Testis (tissue), 2 donors: ENCODE results near the gene RIMBP2.

ENCODE experiments used
- POLR2A ChIP-seq: fragments of 450-650 bp; IDR thresholded peaks from one replicate; pipeline ENCODE4 v1.6.1; 2017; ENCODE audit warnings: antibody characterized with exemption, mild to moderate bottlenecking, moderate library complexity
- TF ChIP-seq, protein P1 (sequence below), 3 experiments: fragments of 450-650 bp in 2 of 3; fragments of 200-600 bp in 1 of 3; sonication (generic) in 1 of 3; IDR thresholded peaks; one replicate each; pipeline ENCODE4 v1.5.1; 2016 to 2019; ENCODE audit warnings: antibody characterized with exemption in 3 of 3, mild to moderate bottlenecking in 2 of 3, moderate library complexity in 1 of 3

DNA sequence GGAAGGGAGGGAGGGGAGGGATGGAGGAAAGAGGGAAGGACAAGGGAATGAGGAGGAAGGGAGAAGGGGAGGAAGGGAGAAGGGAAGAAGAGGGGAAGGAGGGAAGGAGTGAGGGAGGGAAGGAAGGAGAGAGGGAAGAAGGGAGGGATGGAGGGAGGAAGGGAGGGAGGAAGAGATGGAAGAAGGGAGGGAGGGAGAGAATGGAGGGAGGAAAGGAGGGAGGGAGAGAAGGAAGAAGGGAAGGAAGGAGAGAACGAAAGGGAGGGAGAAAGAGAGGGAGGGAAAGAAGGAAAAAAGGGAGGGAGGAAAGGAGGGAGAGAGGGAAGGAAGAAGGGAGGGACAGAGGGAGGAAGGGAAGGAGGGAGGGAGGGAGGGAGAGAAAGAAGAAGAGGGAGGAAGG lies 49.5 kb downstream of the RIMBP2 start:
- no peak for TF ChIP-seq POLR2A
- TF ChIP-seq, protein P1, sequence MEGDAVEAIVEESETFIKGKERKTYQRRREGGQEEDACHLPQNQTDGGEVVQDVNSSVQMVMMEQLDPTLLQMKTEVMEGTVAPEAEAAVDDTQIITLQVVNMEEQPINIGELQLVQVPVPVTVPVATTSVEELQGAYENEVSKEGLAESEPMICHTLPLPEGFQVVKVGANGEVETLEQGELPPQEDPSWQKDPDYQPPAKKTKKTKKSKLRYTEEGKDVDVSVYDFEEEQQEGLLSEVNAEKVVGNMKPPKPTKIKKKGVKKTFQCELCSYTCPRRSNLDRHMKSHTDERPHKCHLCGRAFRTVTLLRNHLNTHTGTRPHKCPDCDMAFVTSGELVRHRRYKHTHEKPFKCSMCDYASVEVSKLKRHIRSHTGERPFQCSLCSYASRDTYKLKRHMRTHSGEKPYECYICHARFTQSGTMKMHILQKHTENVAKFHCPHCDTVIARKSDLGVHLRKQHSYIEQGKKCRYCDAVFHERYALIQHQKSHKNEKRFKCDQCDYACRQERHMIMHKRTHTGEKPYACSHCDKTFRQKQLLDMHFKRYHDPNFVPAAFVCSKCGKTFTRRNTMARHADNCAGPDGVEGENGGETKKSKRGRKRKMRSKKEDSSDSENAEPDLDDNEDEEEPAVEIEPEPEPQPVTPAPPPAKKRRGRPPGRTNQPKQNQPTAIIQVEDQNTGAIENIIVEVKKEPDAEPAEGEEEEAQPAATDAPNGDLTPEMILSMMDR (IDR thresholded peaks at IDR 0.05), result no peak
